Measurements from ENCODE around the gene SHE. TPM values are rescaled to one million over a fixed set of nuclear protein-coding genes. Genes with fewer than 3 reads are reported as not detected.

Gene SHE
- total RNA-seq, 1 experiment from 2014 or later = not detected

Other genes with a start within 250 kb of the SHE start
- 111 and 139 TPM in 2 replicates for gene HAX1, start 229.8 kb downstream of the SHE start, total RNA-seq (2014; rRNA removed; shearing (Covaris generic))
- not detected in 2 replicates for gene AQP10, start 181.3 kb downstream of the SHE start, total RNA-seq (2014; rRNA removed; shearing (Covaris generic))
- 1.1 and 1.9 TPM in 2 replicates for gene ATP8B2, start 176.9 kb downstream of the SHE start, total RNA-seq (2014; rRNA removed; shearing (Covaris generic))
- 3.1 and 4.4 TPM in 2 replicates for gene IL6R, start 97.1 kb downstream of the SHE start, total RNA-seq (2014; rRNA removed; shearing (Covaris generic))
- gene TDRD10, start 193 bp downstream of the SHE start, total RNA-seq (2014; rRNA removed; shearing (Covaris generic)) = not detected in 2 replicates
- gene UBE2Q1, start 56.2 kb upstream of the SHE start, total RNA-seq (2014; rRNA removed; shearing (Covaris generic)) = 29.6 and 31.3 TPM in 2 replicates
- not detected in 2 replicates for gene CHRNB2, start 65.4 kb upstream of the SHE start, total RNA-seq (2014; rRNA removed; shearing (Covaris generic))
- gene ADAR, start 105.8 kb upstream of the SHE start, total RNA-seq (2014; rRNA removed; shearing (Covaris generic)) = 102 and 111 TPM in 2 replicates